ENCODE measurements around the gene CASP8.

DNA sequence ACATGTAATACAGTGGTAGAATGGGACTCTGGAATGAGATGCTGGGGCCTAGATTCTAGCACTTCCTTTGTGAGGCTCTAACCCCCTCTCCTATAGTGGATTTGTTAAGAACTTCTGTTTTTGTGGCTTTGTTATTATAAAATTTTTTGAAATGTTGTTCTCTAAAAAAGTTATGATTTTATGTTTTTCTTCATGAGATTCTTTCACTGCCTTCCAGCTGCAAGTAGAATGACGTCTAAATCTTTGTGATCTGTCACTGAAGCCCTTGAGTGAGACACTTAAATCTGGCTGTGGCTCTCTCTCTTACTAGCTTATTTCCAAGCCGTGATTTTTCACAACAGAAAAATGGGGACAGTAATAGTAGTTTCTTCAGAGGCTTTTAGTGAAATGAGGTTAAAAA, 1.6 kb downstream of the CASP8 start:
- no peak for TF ChIP-seq SMC3 (IDR thresholded peaks at IDR 0.05; ENCODE audit: low read length)
- TF ChIP-seq EP300 (IDR thresholded peaks at IDR 0.05; ENCODE audit: low read depth in 2 of 2, low read length in 2 of 2), result no peak
- TF ChIP-seq EP300 (CRISPR knock-in tag; IDR thresholded peaks at IDR 0.05; ENCODE audit: borderline replicate concordance), result no peak
- TF ChIP-seq DPF2 (CRISPR knock-in tag; IDR thresholded peaks at IDR 0.05; ENCODE audit: borderline replicate concordance, low read depth), result no peak
- TF ChIP-seq SP1 (IDR thresholded peaks at IDR 0.05), result no peak
- TF ChIP-seq SP1 (CRISPR knock-in tag; IDR thresholded peaks at IDR 0.05), result no peak
- no peak for TF ChIP-seq NONO (IDR thresholded peaks at IDR 0.05)
- no peak for TF ChIP-seq NONO (CRISPR knock-in tag; conservative IDR thresholded peaks at IDR 0.05)
- no peak for TF ChIP-seq MEIS1 (CRISPR knock-in tag; IDR thresholded peaks at IDR 0.05; ENCODE audit: borderline replicate concordance)
- TF ChIP-seq ZNF558 (CRISPR knock-in tag; IDR thresholded peaks at IDR 0.05; ENCODE audit: borderline replicate concordance), result no peak
- TF ChIP-seq ZNF790 (CRISPR knock-in tag; IDR thresholded peaks at IDR 0.05; ENCODE audit: borderline replicate concordance), result no peak
- no peak for TF ChIP-seq HMG20A (CRISPR knock-in tag; IDR thresholded peaks at IDR 0.05; ENCODE audit: borderline replicate concordance)
- TF ChIP-seq, protein P1, sequence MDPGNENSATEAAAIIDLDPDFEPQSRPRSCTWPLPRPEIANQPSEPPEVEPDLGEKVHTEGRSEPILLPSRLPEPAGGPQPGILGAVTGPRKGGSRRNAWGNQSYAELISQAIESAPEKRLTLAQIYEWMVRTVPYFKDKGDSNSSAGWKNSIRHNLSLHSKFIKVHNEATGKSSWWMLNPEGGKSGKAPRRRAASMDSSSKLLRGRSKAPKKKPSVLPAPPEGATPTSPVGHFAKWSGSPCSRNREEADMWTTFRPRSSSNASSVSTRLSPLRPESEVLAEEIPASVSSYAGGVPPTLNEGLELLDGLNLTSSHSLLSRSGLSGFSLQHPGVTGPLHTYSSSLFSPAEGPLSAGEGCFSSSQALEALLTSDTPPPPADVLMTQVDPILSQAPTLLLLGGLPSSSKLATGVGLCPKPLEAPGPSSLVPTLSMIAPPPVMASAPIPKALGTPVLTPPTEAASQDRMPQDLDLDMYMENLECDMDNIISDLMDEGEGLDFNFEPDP (CRISPR knock-in tag; conservative IDR thresholded peaks at IDR 0.05), result no peak
- no peak for TF ChIP-seq ZNF563 (CRISPR knock-in tag; IDR thresholded peaks at IDR 0.05)

Measured in HepG2 (cell line).